Thoracic aorta (tissue), 2 donors: ENCODE data around the gene FAM229B. TPM values are rescaled to one million over a fixed set of nuclear protein-coding genes. Genes with fewer than 3 reads are reported as not detected.
"Not testable (repeated sequence)": the region's sequence is repeated elsewhere in the genome, so short reads cannot be mapped to it uniquely, and the experiment has no call there.

Source experiments
- ATAC-seq: fragments of 150-250 bp; one replicate; pipeline ENCODE4 v1.8.0; 2017; ENCODE audit warnings: low read depth; ENCODE audit not compliant: insufficient number of reproducible peaks, low FRiP score
- DNase-seq: peaks from one replicate; pipeline ENCODE4 v3.0.0-alpha.2; 2020; ENCODE audit warnings: low spot score
- H3K27ac ChIP-seq, 2 donors: fragments of 200-600 bp; sonication (generic); 1 replicate in 1 of 2; 2 replicates in 1 of 2; pipeline ENCODE4 v1.5.1; 2016; ENCODE audit warnings: mild to moderate bottlenecking in 2 of 2, moderate library complexity in 2 of 2
- H3K27me3 ChIP-seq: fragments of 200-600 bp; sonication (generic); replicated peaks from 2 replicates; pipeline ENCODE4 v1.6.0; 2016; ENCODE audit warnings: mild to moderate bottlenecking; ENCODE audit not compliant: insufficient read depth
- H3K36me3 ChIP-seq: fragments of 200-600 bp; sonication (generic); one replicate; pipeline ENCODE4 v1.5.1; 2016
- H3K4me1 ChIP-seq, 2 donors: fragments of 200-600 bp; sonication (generic); 1 replicate in 1 of 2; 2 replicates in 1 of 2; pipeline versions ENCODE4 v1.5.1 to v1.6.0; 2016; ENCODE audit warnings: low read depth in 2 of 2, mild to moderate bottlenecking in 1 of 2; ENCODE audit not compliant: control insufficient read depth in 1 of 2
- H3K4me3 ChIP-seq: fragments of 200-600 bp; sonication (generic); 2 replicates; pipeline ENCODE4 v1.5.1; 2016; ENCODE audit warnings: mild to moderate bottlenecking
- H3K9me3 ChIP-seq: fragments of 200-600 bp; sonication (generic); 2 replicates; pipeline ENCODE4 v1.5.1; 2016
- CTCF ChIP-seq: fragments of 200-600 bp; sonication (generic); IDR thresholded peaks from one replicate; pipeline ENCODE4 v1.5.1; 2019; ENCODE audit warnings: antibody characterized with exemption
- total RNA-seq, 2 donors: library from RNA; depleted of rRNA; stranded (reverse); fragments of >200 nt; gene quantifications; one replicate each; pipeline versions ENCODE4 v1.1.0 to v1.2.3, GENCODE V29; 2016

Gene FAM229B
- total RNA-seq, 2 donors from 2014 or later: 11.3 to 23.7 TPM

- no peak for TF ChIP-seq CTCF
- Histone ChIP-seq H3K27me3 (no peaks in the 10 kb centered on the region), H3K9me3 (no peaks in the 10 kb centered on the region), H3K4me3 (no peak overlapping the region), H3K36me3 (no peaks in the 10 kb centered on the region), H3K27ac (no peak overlapping the region), H3K4me1 (no peaks in the 10 kb centered on the region)
- ATAC-seq: no peak
- no peak for DNase-seq
Observed at GRCh38 chr6:112049026-112049799, 38.2 kb upstream of the FAM229B start.

- H3K36me3 ChIP-seq: no peaks in the 10 kb centered on the region
Observed at GRCh38 chr6:112049996-112050395, 37.4 kb upstream of the FAM229B start.

GRCh38 chr6:112050429-112050828 lies 37.0 kb upstream of the FAM229B start:
- Histone ChIP-seq H3K9me3 (no peaks in the 10 kb centered on the region), H3K27me3 (no peaks in the 10 kb centered on the region), H3K4me1 (no peaks in the 10 kb centered on the region), H3K4me3 (no peak overlapping the region), H3K36me3 (no peaks in the 10 kb centered on the region), H3K27ac (no peak overlapping the region)
- ATAC-seq: no peak
- TF ChIP-seq CTCF: no peak
- DNase-seq: no peak

More at GRCh38 chr6:112049996-112050395, 37.4 kb upstream of the FAM229B start:
- DNase-seq: no peak
- no peak overlapping the region for H3K4me3 ChIP-seq
- TF ChIP-seq CTCF: no peak
- no peak overlapping the region for H3K27ac ChIP-seq
- H3K9me3 ChIP-seq: no peaks in the 10 kb centered on the region
- no peak for ATAC-seq
- H3K27me3 ChIP-seq: no peaks in the 10 kb centered on the region
- H3K4me1 ChIP-seq: no peaks in the 10 kb centered on the region

- not testable (repeated sequence) for H3K9me3 ChIP-seq, DNase-seq, ATAC-seq, H3K4me1 ChIP-seq, H3K36me3 ChIP-seq, H3K27me3 ChIP-seq, H3K27ac ChIP-seq, H3K4me3 ChIP-seq
Observed at GRCh38 chr6:112051251-112051740, 36.1 kb upstream of the FAM229B start.

- no peak for DNase-seq
- TF ChIP-seq CTCF: no peak
- no peaks in the 10 kb centered on the region for H3K36me3 ChIP-seq
- no peaks in the 10 kb centered on the region for H3K27me3 ChIP-seq
- H3K9me3 ChIP-seq: no peaks in the 10 kb centered on the region
- ATAC-seq: no peak
- H3K4me3 ChIP-seq: no peak within 1 kb of the TSS
- H3K27ac ChIP-seq: no peak within 1 kb of the TSS
- no peaks in the 10 kb centered on the region for H3K4me1 ChIP-seq
Observed at GRCh38 chr6:112054001-112054400, 33.4 kb upstream of the FAM229B start, which contains the start of gene CCN6. TSS of gene CCN6 (plus strand) at chr6:112054104. CDS start at chr6:112054358, 254 bp downstream.
